Common myeloid progenitor, CD34-positive (primary cell): Measurements from ENCODE around the gene RNU7-1.

Experiments used
- CTCF ChIA-PET: fragments of 350-600 bp; sonication (Branson Sonifier 250); formaldehyde crosslinking; loops from one replicate; lab custom pipeline; 2021; ENCODE audit warnings: antibody characterized with exemption; lab: Charles Lee
- POLR2A ChIA-PET: fragments of 350-600 bp; sonication (Branson Sonifier 250); formaldehyde crosslinking; loops from one replicate; lab custom pipeline; 2021; ENCODE audit warnings: antibody characterized with exemption; lab: Charles Lee
- DNase-seq, 3 donors: peaks; one replicate each; pipeline versions ENCODE4 v3.0.0 to v3.0.0-alpha.2; 2013
- H3K27ac ChIP-seq, 2 experiments: 1 replicate in 1 of 2; 2 replicates in 1 of 2; pipeline ENCODE4 v1.7.0; 2013; ENCODE audit warnings: inconsistent platforms in 2 of 2, low read length in 2 of 2, mild to moderate bottlenecking in 2 of 2, low read depth in 1 of 2, moderate library complexity in 1 of 2; ENCODE audit not compliant: severe bottlenecking in 2 of 2, insufficient read depth in 1 of 2, poor library complexity in 1 of 2
- H3K27me3 ChIP-seq, 5 experiments: replicated peaks in 2 of 5; 1 replicate in 3 of 5; 2 replicates in 2 of 5; pipeline versions ENCODE4 v1.6.1 to v1.7.0; 2013; ENCODE audit warnings: low read length in 4 of 5, mild to moderate bottlenecking in 2 of 5, moderate library complexity in 2 of 5, inconsistent platforms in 1 of 5; ENCODE audit not compliant: insufficient read depth in 5 of 5, control insufficient read depth in 4 of 5
- H3K36me3 ChIP-seq, 4 experiments: 1 replicate in 2 of 4; 2 replicates in 2 of 4; pipeline versions ENCODE4 v1.6.1 to v1.7.0; 2013; ENCODE audit warnings: low read length in 3 of 4, control low read depth in 1 of 4, mild to moderate bottlenecking in 1 of 4; ENCODE audit not compliant: control insufficient read depth in 4 of 4, insufficient read depth in 4 of 4
- H3K4me1 ChIP-seq, 4 experiments: 1 replicate in 3 of 4; 2 replicates in 1 of 4; pipeline versions ENCODE4 v1.6.1 to v1.7.1; 2013; ENCODE audit warnings: low read length in 3 of 4, mild to moderate bottlenecking in 3 of 4, control low read depth in 1 of 4, inconsistent platforms in 1 of 4, moderate library complexity in 1 of 4; ENCODE audit not compliant: control insufficient read depth in 4 of 4, insufficient read depth in 4 of 4; ENCODE audit errors: control extremely low read depth in 1 of 4
- H3K4me3 ChIP-seq, 7 experiments: 1 replicate in 4 of 7; 2 replicates in 3 of 7; pipeline versions ENCODE4 v1.5.1 to v1.7.0; 2013; ENCODE audit warnings: mild to moderate bottlenecking in 7 of 7, low read length in 6 of 7, moderate library complexity in 6 of 7, inconsistent platforms in 2 of 7, low read depth in 2 of 7, control low read depth in 1 of 7; ENCODE audit not compliant: insufficient read depth in 4 of 7, control insufficient read depth in 1 of 7; ENCODE audit errors: extremely low read depth in 1 of 7
- H3K9me3 ChIP-seq, 5 experiments: 1 replicate in 4 of 5; 2 replicates in 1 of 5; pipeline versions ENCODE4 v1.6.1 to v1.7.1; 2013; ENCODE audit warnings: low read length in 4 of 5, mild to moderate bottlenecking in 2 of 5, inconsistent platforms in 1 of 5, low read depth in 1 of 5, moderate library complexity in 1 of 5; ENCODE audit not compliant: control insufficient read depth in 4 of 5, insufficient read depth in 2 of 5; ENCODE audit errors: control extremely low read depth in 1 of 5
- WGBS: methylation state at CpG from one replicate; pipeline ENCODE4 v1.1.5; 2013; ENCODE audit not compliant: insufficient coverage; 5-methylcytosine and 5-hydroxymethylcytosine counted together

Gene RNU7-1

GRCh38 chr12:6978188-6978587 is 34.6 kb downstream of the RNU7-1 start:
- ChIA-PET POLR2A (interaction anchor here (0.7 kb wide), 1 partner anchor 90 kb away, joined by 3 read pairs; no protein-coding TSS in a partner anchor), CTCF (interaction anchor here (1.4 to 2.3 kb wide), 3 partner anchors 13 to 33 kb away, joined by 3 to 10 read pairs (median 4); no protein-coding TSS in a partner anchor)
- Histone ChIP-seq H3K4me1 (peaks cover 0 to 3% (median 0%) of the 10 kb centered on the region in 4 experiments), H3K9me3 (no peaks in the 10 kb centered on the region), H3K4me3 (no peak overlapping the region), H3K27me3 (no peaks in the 10 kb centered on the region), H3K36me3 (peaks cover 25 to 92% (median 85%) of the 10 kb centered on the region in 4 experiments), H3K27ac (no peak overlapping the region)
- WGBS = 100% methylated on average over 4 of the region's 6 CpGs
- DNase-seq = no peak

GRCh38 chr12:6978611-6979011 is 35.0 kb downstream of the RNU7-1 start:
- H3K27ac ChIP-seq = peak overlapping the region in 1 of 2 experiments; percentile 37
- DNase-seq = peak in 1 of 3 donors; percentile 18
- WGBS = 100% methylated on average over 1 of the region's 3 CpGs
- peaks cover 27 to 96% (median 86%) of the 10 kb centered on the region in 4 experiments for H3K36me3 ChIP-seq
- no peaks in the 10 kb centered on the region for H3K27me3 ChIP-seq
- H3K4me3 ChIP-seq = no peak overlapping the region
- POLR2A ChIA-PET = interaction anchor here (0.7 kb wide), 1 partner anchor 90 kb away, joined by 3 read pairs; no protein-coding TSS in a partner anchor
- H3K9me3 ChIP-seq = no peaks in the 10 kb centered on the region
- CTCF ChIA-PET = interaction anchor here (2.0 to 2.3 kb wide), 2 partner anchors 14 to 21 kb away, joined by 4 to 10 read pairs; no protein-coding TSS in a partner anchor
- peaks cover 0 to 3% (median 0%) of the 10 kb centered on the region in 4 experiments for H3K4me1 ChIP-seq

- DNase-seq = no peak
- POLR2A ChIA-PET = interaction anchor here (0.7 kb wide), 1 partner anchor 89 kb away, joined by 3 read pairs; no protein-coding TSS in a partner anchor
Observed at GRCh38 chr12:6979021-6979420, 35.4 kb downstream of the RNU7-1 start.

GRCh38 chr12:6979453-6979852 is 35.8 kb downstream of the RNU7-1 start:
- CTCF ChIA-PET = interaction anchor here (1.1 to 2.3 kb wide), 2 partner anchors 20 to 40 kb away, joined by 3 to 10 read pairs; no protein-coding TSS in a partner anchor
- DNase-seq = no peak
- POLR2A ChIA-PET = no interaction called here
- Histone ChIP-seq H3K4me3 (no peak overlapping the region), H3K27ac (no peak overlapping the region), H3K27me3 (no peaks in the 10 kb centered on the region), H3K4me1 (peaks cover 0 to 3% (median 0%) of the 10 kb centered on the region in 4 experiments), H3K9me3 (no peaks in the 10 kb centered on the region), H3K36me3 (peaks cover 27 to 96% (median 84%) of the 10 kb centered on the region in 4 experiments)
- 100% methylated on average over 3 of the region's 3 CpGs for WGBS

More at GRCh38 chr12:6979021-6979420, 35.4 kb downstream of the RNU7-1 start:
- Histone ChIP-seq H3K4me1 (peaks cover 0 to 3% (median 0%) of the 10 kb centered on the region in 4 experiments), H3K36me3 (peaks cover 27 to 96% (median 85%) of the 10 kb centered on the region in 4 experiments), H3K27ac (peak overlapping the region in 1 of 2 experiments; percentile 37), H3K4me3 (no peak overlapping the region), H3K9me3 (no peaks in the 10 kb centered on the region), H3K27me3 (no peaks in the 10 kb centered on the region)
- CTCF ChIA-PET = interaction anchor here (1.1 to 2.3 kb wide), 3 partner anchors 14 to 39 kb away, joined by 3 to 10 read pairs (median 4); no protein-coding TSS in a partner anchor
- WGBS = 97% methylated on average over 3 of the region's 6 CpGs

GRCh38 chr12:6980075-6980474 is 36.5 kb downstream of the RNU7-1 start:
- no peak for DNase-seq
- H3K4me3 ChIP-seq = no peak overlapping the region
- 100% methylated on average over 3 of the region's 4 CpGs for WGBS
- H3K4me1 ChIP-seq = peaks cover 0 to 3% (median 0%) of the 10 kb centered on the region in 4 experiments
- ChIA-PET POLR2A (no interaction called here), CTCF (interaction anchor here (1.1 kb wide), 1 partner anchor 40 kb away, joined by 3 read pairs; no protein-coding TSS in a partner anchor)
- H3K9me3 ChIP-seq = no peaks in the 10 kb centered on the region
- H3K27ac ChIP-seq = peak overlapping the region in 1 of 2 experiments; percentile 3
- H3K27me3 ChIP-seq = no peaks in the 10 kb centered on the region
- peaks cover 24 to 94% (median 81%) of the 10 kb centered on the region in 4 experiments for H3K36me3 ChIP-seq

- Histone ChIP-seq H3K4me3 (no peak overlapping the region), H3K4me1 (peaks cover 0 to 3% (median 0%) of the 10 kb centered on the region in 4 experiments), H3K27ac (peak overlapping the region in 1 of 2 experiments; percentile 3), H3K36me3 (peaks cover 24 to 87% (median 74%) of the 10 kb centered on the region in 4 experiments), H3K27me3 (no peaks in the 10 kb centered on the region), H3K9me3 (no peaks in the 10 kb centered on the region)
- DNase-seq = no peak
- ChIA-PET CTCF (no interaction called here), POLR2A (no interaction called here)
Observed at GRCh38 chr12:6980740-6981139, 37.1 kb downstream of the RNU7-1 start.
